Esophagus squamous epithelium (tissue), 4 donors: ENCODE data around the gene TRIM21. TPM values are rescaled to one million over a fixed set of nuclear protein-coding genes. Genes with fewer than 3 reads are reported as not detected.

Experiments
- total RNA-seq, 4 donors: library from RNA; depleted of rRNA; stranded (reverse); fragments of >200 nt; gene quantifications; one replicate each; pipeline ENCODE4 v1.1.0, GENCODE V29; 2016

Gene TRIM21
- total RNA-seq, 4 donors from 2014 or later, result 7.5 to 15.9 (median 10.1) TPM

Other genes starting within 250 kb of the TRIM21 start
- not detected for gene OR52B4, start 25.3 kb downstream of the TRIM21 start, total RNA-seq
- gene OR52K2, start 55.6 kb upstream of the TRIM21 start, total RNA-seq, result not detected
- gene OR52K1, start 88.9 kb upstream of the TRIM21 start, total RNA-seq, result not detected
- not detected for gene OR52M1, start 151.5 kb upstream of the TRIM21 start, total RNA-seq
- not detected for gene OR52I2, start 188.0 kb upstream of the TRIM21 start, total RNA-seq
- not detected for gene OR52I1, start 200.3 kb upstream of the TRIM21 start, total RNA-seq
- 10 to 100 TPM in 2 of 4 donors, 1 to 10 TPM in 2; 6.2 to 12.1 (median 10.0) TPM for gene TRIM68, start 214.5 kb upstream of the TRIM21 start, total RNA-seq
- gene OR51D1, start 243.8 kb upstream of the TRIM21 start, total RNA-seq, result not detected